BJ (cell line): Measurements from ENCODE around the gene TCF19. TPM values are rescaled to one million over a fixed set of nuclear protein-coding genes. Genes with fewer than 3 reads are reported as not detected.

Source experiments
- CTCF ChIA-PET: fragments of 350-600 bp; formaldehyde crosslinking; extraction: SDS; loops from one replicate; lab custom pipeline; 2021; ENCODE audit warnings: antibody characterized with exemption, inconsistent platforms; lab: Yijun Ruan, JAX
- POLR2A ChIA-PET: fragments of 300-600 bp; sonication (Branson Sonifier 250); formaldehyde crosslinking; extraction: SDS; loops from one replicate; lab custom pipeline; 2021; ENCODE audit warnings: antibody characterized with exemption; lab: Charles Lee
- DNase-seq: peaks from one replicate; pipeline ENCODE4 v3.0.0-alpha.2; 2011; ENCODE audit warnings: low read depth
- H3K27me3 ChIP-seq: 2 replicates; pipeline ENCODE4 v1.6.0; 2011; ENCODE audit warnings: low read length; ENCODE audit not compliant: control insufficient read depth, insufficient read depth
- H3K36me3 ChIP-seq: 2 replicates; pipeline ENCODE4 v1.5.1; 2011; ENCODE audit warnings: low read length; ENCODE audit not compliant: control insufficient read depth, insufficient read depth
- H3K4me3 ChIP-seq: 2 replicates; pipeline ENCODE4 v1.5.1; 2011; ENCODE audit warnings: low read depth, mild to moderate bottlenecking, control low read depth, low read length
- CTCF ChIP-seq: IDR thresholded peaks from 2 replicates; pipeline ENCODE4 v1.5.1; 2011; ENCODE audit warnings: low read depth, mild to moderate bottlenecking, control low read depth, inconsistent platforms, low read length, moderate library complexity; ENCODE audit not compliant: insufficient read depth
- polyA plus RNA-seq: library from polyadenylated mRNA; depleted of rRNA; stranded (reverse); fragments of >200 nt; gene quantifications from 2 replicates; pipeline ENCODE4 v1.2.3, GENCODE V29; 2011

TCF19 gene
- polyA plus RNA-seq, 1 experiment: 10.4 TPM

GRCh38 chr6:31152781-31153180 is 5.6 kb upstream of the TCF19 start:
- Histone ChIP-seq H3K36me3 (peaks cover 10% of the 10 kb centered on the region), H3K27me3 (no peaks in the 10 kb centered on the region), H3K4me3 (no peak overlapping the region)
- DNase-seq: no peak
- TF ChIP-seq CTCF: no peak
- ChIA-PET POLR2A (no interaction called here), CTCF (interaction anchor here (0.6 kb wide), 2 partner anchors 45 to 621 kb away, joined by 3 read pairs; no protein-coding TSS in a partner anchor)

DNA sequence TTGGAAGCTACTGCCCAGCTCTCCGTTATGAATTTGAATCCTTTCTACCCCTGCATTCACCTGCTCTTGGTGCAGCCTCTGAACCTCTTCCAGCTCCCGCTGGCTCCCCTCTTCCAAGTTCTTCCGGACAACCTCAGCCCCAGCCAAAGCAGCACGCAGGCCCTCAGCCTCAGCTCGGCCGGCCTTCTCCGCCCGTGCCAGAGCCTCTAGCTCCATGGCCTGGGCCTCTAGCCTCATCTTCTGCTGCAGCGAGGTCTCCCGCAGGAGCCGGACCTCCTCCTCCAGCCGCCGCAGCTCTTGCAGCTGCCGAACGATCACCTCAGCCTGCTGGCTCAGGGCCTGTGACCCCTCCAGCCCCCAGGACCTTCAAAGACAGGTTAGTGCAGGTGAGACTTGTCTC is 4.0 kb upstream of the TCF19 start:
- no peak for DNase-seq
- CTCF ChIA-PET: interaction anchor here (0.8 to 1.5 kb wide), 3 partner anchors 10 to 213 kb away, joined by 3 to 6 read pairs (median 3); no protein-coding TSS in a partner anchor
- H3K27me3 ChIP-seq: no peaks in the 10 kb centered on the region
- POLR2A ChIA-PET: no interaction called here
- no peak for TF ChIP-seq CTCF
- peaks cover 10% of the 10 kb centered on the region for H3K36me3 ChIP-seq
- H3K4me3 ChIP-seq: no peak overlapping the region

DNA sequence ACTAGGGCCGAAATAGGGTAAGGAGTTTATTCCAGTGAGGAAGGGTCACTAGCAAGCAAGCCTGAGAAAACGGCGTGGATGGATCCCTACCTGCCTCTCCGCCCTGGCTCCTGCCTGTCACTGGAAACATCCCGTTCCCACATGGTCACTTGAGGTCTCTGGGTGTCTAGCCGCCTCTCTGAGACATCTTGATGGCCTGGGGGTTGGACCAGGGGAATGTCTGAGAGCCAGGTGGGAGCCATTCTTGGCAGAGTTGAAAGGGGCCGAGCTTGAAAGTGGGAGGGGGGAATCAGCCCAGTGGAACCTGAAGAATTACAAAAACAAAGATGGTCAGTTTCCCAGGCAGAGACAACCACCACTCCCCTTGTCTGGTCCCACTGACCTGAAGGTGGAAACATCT is 1.7 kb upstream of the TCF19 start:
- CTCF ChIA-PET: interaction anchor here (0.6 to 1.6 kb wide), 3 partner anchors 11 to 16 kb away, joined by 3 to 6 read pairs (median 4); no protein-coding TSS in a partner anchor
- no peaks in the 10 kb centered on the region for H3K36me3 ChIP-seq
- no peaks in the 10 kb centered on the region for H3K27me3 ChIP-seq
- POLR2A ChIA-PET: interaction anchor here (0.6 kb wide), 1 partner anchor 663 kb away, joined by 4 read pairs; no protein-coding TSS in a partner anchor
- no peak overlapping the region for H3K4me3 ChIP-seq
- TF ChIP-seq CTCF: no peak
- DNase-seq: no peak

GRCh38 chr6:31157513-31158139 is 763 bp upstream of the TCF19 start, which contains the start of gene CCHCR1:
Gene CCHCR1, minus strand, starts transcription at chr6:31157802. Its CDS starts 202 bp downstream, at chr6:31157600.
- ChIA-PET POLR2A (no interaction called here), CTCF (interaction anchor here (0.6 to 1.2 kb wide), 3 partner anchors 11 to 30 kb away, joined by 3 to 4 read pairs (median 3); no protein-coding TSS in a partner anchor)
- no peak for TF ChIP-seq CTCF
- Histone ChIP-seq H3K4me3 (peak within 1 kb of the TSS; percentile 81), H3K36me3 (peaks cover 2% of the 10 kb centered on the region; the same call in 1 of the 2 replicates), H3K27me3 (no peaks in the 10 kb centered on the region)
- DNase-seq: no peak
